ENCODE data around the gene FAM240B. TPM values are rescaled to one million over a fixed set of nuclear protein-coding genes. Genes with fewer than 3 reads are reported as not detected.

FAM240B gene
- total and polyA plus RNA-seq, 10 of the 15 experiments (the other 5 are each of a cell fraction or from before 2014, with no cell fraction given): not detected

GRCh38 chr9:38680837-38681445 lies 39.0 kb downstream of the FAM240B start:
- Histone ChIP-seq H3K4me2 (ENCODE audit: control insufficient read depth, insufficient read depth) (no peak overlapping the region), H3K4me1 (ENCODE audit: control insufficient read depth, insufficient read depth, low read length) (no peaks in the 10 kb centered on the region), H3K27me3 (replicated peaks in 1 of 2; ENCODE audit: control insufficient read depth in 2 of 2, insufficient read depth in 2 of 2, low read length in 1 of 2) (no peaks in the 10 kb centered on the region; a peak in 1 of 4 replicates), H3K27ac (ENCODE audit: control insufficient read depth, insufficient read depth) (no peak overlapping the region), H2AFZ (ENCODE audit: control insufficient read depth, low read depth, low read length) (no peak overlapping the region), H3K4me3 (no peak overlapping the region), H3K36me3 (ENCODE audit: control insufficient read depth in 2 of 2, insufficient read depth in 2 of 2, low read length in 1 of 2) (no peaks in the 10 kb centered on the region), H3K9me3 (replicated peaks; ENCODE audit: control insufficient read depth, insufficient read depth, low read length) (no peaks in the 10 kb centered on the region), H4K20me1 (ENCODE audit: control insufficient read depth, insufficient read depth) (no peaks in the 10 kb centered on the region; the same call in 1 of the 2 replicates), H3K9ac (ENCODE audit: control insufficient read depth, insufficient read depth, low read length) (no peak overlapping the region), H3K79me2 (ENCODE audit: control insufficient read depth, insufficient read depth, low read length) (no peaks in the 10 kb centered on the region)
- ATAC-seq (no peak), DNase-seq (ENCODE audit: low read depth, low spot score) (no peak), FAIRE-seq (no peak)
- POLR2A ChIA-PET: interaction anchor here (1.2 kb wide), 1 partner anchor 9 kb away, joined by 3 read pairs; no protein-coding TSS in a partner anchor
- intact Hi-C loops (cut with micrococcal nuclease; ENCODE audit: unreplicated experiment): no loop called here
- BruUV-seq (replicated peaks): no TSS peak
- SMC1A ChIA-PET (ENCODE audit: uncharacterized antibody, unreplicated experiment): interaction anchor here (1.1 kb wide), 1 partner anchor 10 kb away, joined by 3 read pairs; no protein-coding TSS in a partner anchor
- TF ChIP-seq BHLHE40 (IDR thresholded peaks at IDR 0.05; ENCODE audit: borderline replicate concordance in 1 of 2, low read depth in 2 of 2, low read length in 1 of 2): peak in 1 of 2 experiments; percentile 24; a peak in 1 of 4 replicates
- TF ChIP-seq E2F4 (IDR thresholded peaks at IDR 0.05; ENCODE audit: low read depth, low read length): no peak
- TF ChIP-seq RELB (IDR thresholded peaks at IDR 0.05; ENCODE audit: low read depth): no peak
- TF ChIP-seq CHD1 (IDR thresholded peaks at IDR 0.05; ENCODE audit: low read depth, low read length): no peak
- CTCF ChIA-PET: no interaction called here
- RAD21 ChIA-PET (ENCODE audit: unreplicated experiment): interaction anchor here (1.2 kb wide), 1 partner anchor 8 kb away, joined by 5 read pairs; no protein-coding TSS in a partner anchor
- 41% methylated on average over 13 of the region's 14 CpGs for WGBS (ENCODE audit: insufficient coverage, insufficient replicate concordance, low lambda C conversion rate, missing lambda C conversion rate)
- in situ Hi-C loops (cut with MboI): loop anchor here (25.0 kb wide), 1 partner anchor 769 kb away; the partner anchor contains the start of gene SLC25A51
